Measurements from ENCODE around the gene PCDH9.

DNA sequence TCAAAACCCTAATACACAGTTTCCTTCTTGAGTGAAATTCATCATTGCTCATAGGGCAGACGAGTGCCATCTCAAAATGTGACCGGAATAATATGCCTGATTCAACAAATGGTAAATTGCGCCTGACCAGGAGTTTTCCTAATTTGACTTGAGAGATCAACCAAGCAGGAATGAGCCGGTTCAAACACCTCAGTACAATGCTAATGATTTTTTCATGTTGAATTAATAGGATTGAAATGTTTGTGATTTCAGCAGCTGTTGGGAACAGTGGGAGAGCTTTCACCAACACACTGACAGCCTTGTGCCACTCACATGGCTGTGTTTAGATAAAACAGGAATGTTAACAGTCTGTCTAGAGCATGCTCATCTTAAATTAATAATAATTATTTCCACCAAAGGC is 484.8 kb downstream of the PCDH9 start:
- no peak for TF ChIP-seq POLR2A (IDR thresholded peaks at IDR 0.05)
- TF ChIP-seq, protein P1, sequence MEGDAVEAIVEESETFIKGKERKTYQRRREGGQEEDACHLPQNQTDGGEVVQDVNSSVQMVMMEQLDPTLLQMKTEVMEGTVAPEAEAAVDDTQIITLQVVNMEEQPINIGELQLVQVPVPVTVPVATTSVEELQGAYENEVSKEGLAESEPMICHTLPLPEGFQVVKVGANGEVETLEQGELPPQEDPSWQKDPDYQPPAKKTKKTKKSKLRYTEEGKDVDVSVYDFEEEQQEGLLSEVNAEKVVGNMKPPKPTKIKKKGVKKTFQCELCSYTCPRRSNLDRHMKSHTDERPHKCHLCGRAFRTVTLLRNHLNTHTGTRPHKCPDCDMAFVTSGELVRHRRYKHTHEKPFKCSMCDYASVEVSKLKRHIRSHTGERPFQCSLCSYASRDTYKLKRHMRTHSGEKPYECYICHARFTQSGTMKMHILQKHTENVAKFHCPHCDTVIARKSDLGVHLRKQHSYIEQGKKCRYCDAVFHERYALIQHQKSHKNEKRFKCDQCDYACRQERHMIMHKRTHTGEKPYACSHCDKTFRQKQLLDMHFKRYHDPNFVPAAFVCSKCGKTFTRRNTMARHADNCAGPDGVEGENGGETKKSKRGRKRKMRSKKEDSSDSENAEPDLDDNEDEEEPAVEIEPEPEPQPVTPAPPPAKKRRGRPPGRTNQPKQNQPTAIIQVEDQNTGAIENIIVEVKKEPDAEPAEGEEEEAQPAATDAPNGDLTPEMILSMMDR (IDR thresholded peaks at IDR 0.05), result no peak

Data from heart left ventricle (tissue), 13 donors.